PC-9 (cell line): ENCODE measurements around the gene GH2.

Experiments
- EZH2 ChIP-seq: fragments of 200-600 bp; sonication (generic); IDR thresholded peaks from 2 replicates; pipeline ENCODE4 v1.8.0; 2017; ENCODE audit warnings: antibody characterized with exemption, low read depth
- TF ChIP-seq, protein P1 (sequence below): fragments of 200-600 bp; sonication (generic); conservative IDR thresholded peaks from 2 replicates; pipeline ENCODE4 v1.6.1; 2017; ENCODE audit warnings: mixed run types, antibody characterized with exemption, mild to moderate bottlenecking, moderate library complexity

DNA sequence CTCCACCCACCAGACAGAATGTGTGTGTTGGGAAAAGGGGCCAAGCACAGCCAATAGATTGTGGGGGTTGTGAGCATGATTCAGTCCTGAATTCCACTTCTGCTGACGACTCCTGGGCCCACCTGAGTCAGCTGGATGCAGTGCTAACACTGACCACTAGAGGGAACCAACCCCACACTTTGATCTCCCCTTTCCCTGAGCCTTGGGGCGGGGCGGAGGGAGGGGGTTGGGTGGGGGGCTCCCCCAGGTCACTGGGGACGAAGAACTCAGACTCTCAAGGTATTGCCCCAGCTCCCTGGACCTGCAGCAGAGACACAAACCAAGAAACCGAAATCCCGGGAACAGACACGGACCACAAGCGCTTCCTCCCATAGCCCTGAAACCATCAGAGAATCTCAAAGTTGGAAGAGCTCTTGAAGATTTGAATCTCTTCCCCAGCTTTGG, 29.9 kb upstream of the GH2 start:
- TF ChIP-seq, protein P1, sequence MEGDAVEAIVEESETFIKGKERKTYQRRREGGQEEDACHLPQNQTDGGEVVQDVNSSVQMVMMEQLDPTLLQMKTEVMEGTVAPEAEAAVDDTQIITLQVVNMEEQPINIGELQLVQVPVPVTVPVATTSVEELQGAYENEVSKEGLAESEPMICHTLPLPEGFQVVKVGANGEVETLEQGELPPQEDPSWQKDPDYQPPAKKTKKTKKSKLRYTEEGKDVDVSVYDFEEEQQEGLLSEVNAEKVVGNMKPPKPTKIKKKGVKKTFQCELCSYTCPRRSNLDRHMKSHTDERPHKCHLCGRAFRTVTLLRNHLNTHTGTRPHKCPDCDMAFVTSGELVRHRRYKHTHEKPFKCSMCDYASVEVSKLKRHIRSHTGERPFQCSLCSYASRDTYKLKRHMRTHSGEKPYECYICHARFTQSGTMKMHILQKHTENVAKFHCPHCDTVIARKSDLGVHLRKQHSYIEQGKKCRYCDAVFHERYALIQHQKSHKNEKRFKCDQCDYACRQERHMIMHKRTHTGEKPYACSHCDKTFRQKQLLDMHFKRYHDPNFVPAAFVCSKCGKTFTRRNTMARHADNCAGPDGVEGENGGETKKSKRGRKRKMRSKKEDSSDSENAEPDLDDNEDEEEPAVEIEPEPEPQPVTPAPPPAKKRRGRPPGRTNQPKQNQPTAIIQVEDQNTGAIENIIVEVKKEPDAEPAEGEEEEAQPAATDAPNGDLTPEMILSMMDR = peak; percentile 75
- no peak for TF ChIP-seq EZH2
